Sigmoid colon (tissue), 7 donors: ENCODE measurements around the gene UBC. TPM values are rescaled to one million over a fixed set of nuclear protein-coding genes. Genes with fewer than 3 reads are reported as not detected.

ENCODE experiments used
- DNase-seq: peaks from one replicate; pipeline ENCODE4 v3.0.0-alpha.2; 2019
- H3K27ac ChIP-seq, 4 donors: fragments of 200-600 bp; sonication (generic); one replicate each; pipeline ENCODE4 v1.5.1; 2016 to 2019; ENCODE audit warnings: mild to moderate bottlenecking in 1 of 4
- H3K27me3 ChIP-seq, 3 donors: fragments of 200-600 bp; sonication (generic); one replicate each; pipeline ENCODE4 v1.5.1; 2019; ENCODE audit warnings: mild to moderate bottlenecking in 1 of 3
- H3K36me3 ChIP-seq, 4 donors: fragments of 200-600 bp; sonication (generic); one replicate each; pipeline ENCODE4 v1.5.1; 2016 to 2019
- H3K4me1 ChIP-seq, 4 donors: fragments of 200-600 bp; sonication (generic); one replicate each; pipeline ENCODE4 v1.5.1; 2017 to 2019
- H3K4me3 ChIP-seq, 4 donors: fragments of 200-600 bp; sonication (generic); one replicate each; pipeline ENCODE4 v1.5.1; 2017 to 2019; ENCODE audit warnings: mild to moderate bottlenecking in 2 of 4, moderate library complexity in 1 of 4
- H3K9me3 ChIP-seq, 4 donors: fragments of 200-600 bp in 3 of 4; sonication (generic) in 3 of 4; one replicate each; pipeline versions ENCODE4 v1.5.1 to v1.6.1; 2013 to 2019
- EP300 ChIP-seq, 4 donors: sonication (generic); formaldehyde crosslinking; IDR thresholded peaks; one replicate each; pipeline ENCODE4 v1.6.1; 2017; ENCODE audit warnings: antibody characterized with exemption in 4 of 4
- POLR2A ChIP-seq, 2 donors: fragments of 450-650 bp; IDR thresholded peaks; one replicate each; pipeline ENCODE4 v1.6.1; 2016; ENCODE audit warnings: antibody characterized with exemption in 2 of 2, mild to moderate bottlenecking in 2 of 2, moderate library complexity in 2 of 2
- POLR2AphosphoS5 ChIP-seq, 4 donors: sonication (generic); formaldehyde crosslinking; IDR thresholded peaks; one replicate each; pipeline ENCODE4 v1.6.1; 2017; ENCODE audit warnings: antibody characterized with exemption in 4 of 4
- WGBS, 2 donors: extraction: QIAGEN DNeasy Blood & Tissue Kit; methylation state at CpG; one replicate each; pipeline ENCODE4 v1.1.7; 2013; 5-methylcytosine and 5-hydroxymethylcytosine counted together
- intact Hi-C: fragments of 100-400 bp; cut with DNase I; formaldehyde crosslinking; loops from one replicate; pipeline ENCODE4 v1.15.1; 2023
- polyA plus RNA-seq, 3 donors: library from polyadenylated mRNA; stranded (reverse); fragments of 200-250 nt; gene quantifications; one replicate each; pipeline ENCODE4 v1.2.3, GENCODE V29; 2013
- total RNA-seq, 4 donors: library from RNA; depleted of rRNA; stranded (reverse); fragments of >200 nt; gene quantifications; one replicate each; pipeline ENCODE4 v1.1.0, GENCODE V29; 2016
- TF ChIP-seq, protein P1 (sequence below), 4 experiments: fragments of 450-650 bp in 3 of 4; fragments of 200-600 bp in 1 of 4; IDR thresholded peaks; one replicate each; pipeline ENCODE4 v1.5.1; 2016 to 2019; ENCODE audit warnings: antibody characterized with exemption in 4 of 4, mild to moderate bottlenecking in 3 of 4, moderate library complexity in 2 of 4
- donor health status: healthy with polysubstance abuse.
- donor health status: Bipolar disorder and iron deficiency.
- donor health status: healthy.

The UBC gene
- total RNA-seq: 1,000 to 10,000 TPM; 1,126 to 1,785 (median 1,332) TPM
- polyA plus RNA-seq: 1,000 to 10,000 TPM; 1,056 to 1,508 (median 1,064) TPM

DNA sequence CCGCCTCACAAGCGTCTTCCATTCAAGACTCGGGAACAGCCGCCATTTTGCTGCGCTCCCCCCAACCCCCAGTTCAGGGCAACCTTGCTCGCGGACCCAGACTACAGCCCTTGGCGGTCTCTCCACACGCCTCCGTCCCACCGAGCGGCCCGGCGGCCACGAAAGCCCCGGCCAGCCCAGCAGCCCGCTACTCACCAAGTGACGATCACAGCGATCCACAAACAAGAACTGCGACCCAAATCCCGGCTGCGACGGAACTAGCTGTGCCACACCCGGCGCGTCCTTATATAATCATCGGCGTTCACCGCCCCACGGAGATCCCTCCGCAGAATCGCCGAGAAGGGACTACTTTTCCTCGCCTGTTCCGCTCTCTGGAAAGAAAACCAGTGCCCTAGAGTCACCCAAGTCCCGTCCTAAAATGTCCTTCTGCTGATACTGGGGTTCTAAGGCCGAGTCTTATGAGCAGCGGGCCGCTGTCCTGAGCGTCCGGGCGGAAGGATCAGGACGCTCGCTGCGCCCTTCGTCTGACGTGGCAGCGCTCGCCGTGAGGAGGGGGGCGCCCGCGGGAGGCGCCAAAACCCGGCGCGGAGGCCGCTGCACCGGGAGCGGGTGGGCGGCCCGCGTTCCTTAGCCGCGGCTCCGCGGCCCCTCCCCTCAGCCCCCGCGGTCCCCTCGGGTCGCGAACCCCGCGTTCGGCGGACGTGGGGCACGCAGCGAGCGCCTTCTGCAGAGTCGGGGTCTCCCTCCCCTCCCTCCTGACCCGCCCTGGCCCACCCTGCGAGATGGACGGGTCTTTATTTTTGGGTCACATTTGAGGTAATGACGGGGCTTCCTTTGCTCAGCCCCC, at the start of gene UBC:
TSS of gene UBC (minus strand) at position 259 of the 847 bp plus-strand sequence. CDS start 879 bp downstream, outside the sequence.
- H3K4me1 ChIP-seq: peaks cover 5 to 70% (median 64%) of the 10 kb centered on the region in 4 donors
- no peaks in the 10 kb centered on the region for H3K27me3 ChIP-seq
- H3K9me3 ChIP-seq: no peaks in the 10 kb centered on the region
- peak; percentile 98 for DNase-seq
- intact Hi-C loops: loop anchor here (1.0 to 10.0 kb wide), 2 partner anchors 25 to 530 kb away; no protein-coding TSS in a partner anchor
- peak; percentile 100 for TF ChIP-seq POLR2AphosphoS5 (IDR thresholded peaks at IDR 0.05)
- peak; percentile 100 for TF ChIP-seq POLR2A (IDR thresholded peaks at IDR 0.05)
- TF ChIP-seq, protein P1, sequence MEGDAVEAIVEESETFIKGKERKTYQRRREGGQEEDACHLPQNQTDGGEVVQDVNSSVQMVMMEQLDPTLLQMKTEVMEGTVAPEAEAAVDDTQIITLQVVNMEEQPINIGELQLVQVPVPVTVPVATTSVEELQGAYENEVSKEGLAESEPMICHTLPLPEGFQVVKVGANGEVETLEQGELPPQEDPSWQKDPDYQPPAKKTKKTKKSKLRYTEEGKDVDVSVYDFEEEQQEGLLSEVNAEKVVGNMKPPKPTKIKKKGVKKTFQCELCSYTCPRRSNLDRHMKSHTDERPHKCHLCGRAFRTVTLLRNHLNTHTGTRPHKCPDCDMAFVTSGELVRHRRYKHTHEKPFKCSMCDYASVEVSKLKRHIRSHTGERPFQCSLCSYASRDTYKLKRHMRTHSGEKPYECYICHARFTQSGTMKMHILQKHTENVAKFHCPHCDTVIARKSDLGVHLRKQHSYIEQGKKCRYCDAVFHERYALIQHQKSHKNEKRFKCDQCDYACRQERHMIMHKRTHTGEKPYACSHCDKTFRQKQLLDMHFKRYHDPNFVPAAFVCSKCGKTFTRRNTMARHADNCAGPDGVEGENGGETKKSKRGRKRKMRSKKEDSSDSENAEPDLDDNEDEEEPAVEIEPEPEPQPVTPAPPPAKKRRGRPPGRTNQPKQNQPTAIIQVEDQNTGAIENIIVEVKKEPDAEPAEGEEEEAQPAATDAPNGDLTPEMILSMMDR (IDR thresholded peaks at IDR 0.05): no peak
- TF ChIP-seq EP300 (IDR thresholded peaks at IDR 0.05): peak; percentile 45 to 89 (median 82)
- H3K27ac ChIP-seq: peak within 1 kb of the TSS; percentile 93 to 100 (median 98)
- peaks cover 10 to 33% (median 18%) of the 10 kb centered on the region in 4 donors for H3K36me3 ChIP-seq
- H3K4me3 ChIP-seq: peak within 1 kb of the TSS; percentile 92 to 99 (median 96)
- WGBS, 2 donors: 0% methylated on average over 85 of the region's 85 CpGs

DNA sequence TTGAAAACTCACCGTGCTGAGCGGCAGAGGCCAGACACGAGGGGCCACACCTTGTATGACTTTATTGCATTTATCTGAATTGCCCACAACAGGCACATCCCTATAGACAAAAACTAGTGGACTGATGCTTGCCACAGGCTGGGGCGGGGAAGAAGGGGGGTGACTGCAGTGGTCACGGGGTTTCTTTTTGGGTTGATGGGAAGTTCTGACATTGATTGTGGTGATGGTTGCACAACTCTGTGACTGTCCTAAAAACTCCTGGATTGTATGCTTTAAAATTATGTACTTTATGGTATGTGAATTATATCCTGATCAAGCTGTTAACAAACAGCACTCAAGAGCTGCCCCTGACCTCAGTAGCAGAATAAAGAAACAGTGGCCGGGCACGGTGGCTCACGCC, 48.8 kb upstream of the UBC start:
- Histone ChIP-seq H3K4me3 (no peak overlapping the region), H3K27ac (no peak overlapping the region), H3K4me1 (no peaks in the 10 kb centered on the region), H3K36me3 (peaks cover 10 to 93% (median 45%) of the 10 kb centered on the region in 4 donors), H3K27me3 (no peaks in the 10 kb centered on the region), H3K9me3 (no peaks in the 10 kb centered on the region)
- no peak for DNase-seq
- 88 to 94% methylated on average over 8 of the region's 8 CpGs for WGBS, 2 donors
- intact Hi-C loops: no loop called here
- TF ChIP-seq POLR2A (IDR thresholded peaks at IDR 0.05) (no peak), EP300 (IDR thresholded peaks at IDR 0.05) (no peak), POLR2AphosphoS5 (IDR thresholded peaks at IDR 0.05) (no peak)
- TF ChIP-seq, protein P1 (IDR thresholded peaks at IDR 0.05): no peak

DNA sequence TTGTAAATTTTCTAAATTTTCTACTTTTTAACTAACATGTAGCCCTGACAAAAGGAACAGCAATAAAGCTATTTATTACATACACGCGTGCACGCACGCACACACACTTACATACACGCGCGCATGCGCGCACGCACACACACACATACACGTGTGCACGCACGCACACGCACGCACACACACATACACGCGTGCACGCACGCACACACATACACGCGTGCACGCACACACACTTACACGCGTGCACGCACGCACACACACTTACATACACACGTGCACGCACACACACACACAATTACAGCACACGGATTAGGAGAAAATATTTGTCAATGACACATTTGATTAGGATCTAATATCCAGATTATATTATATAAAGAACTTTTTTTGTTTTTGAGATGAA, 46.6 kb upstream of the UBC start:
- peaks cover 8 to 92% (median 49%) of the 10 kb centered on the region in 4 donors for H3K36me3 ChIP-seq
- 88 to 93% methylated on average over 28 to 29 of the region's 29 CpGs for WGBS, 2 donors
- TF ChIP-seq POLR2AphosphoS5 (IDR thresholded peaks at IDR 0.05) (no peak), POLR2A (IDR thresholded peaks at IDR 0.05) (no peak), EP300 (IDR thresholded peaks at IDR 0.05) (no peak)
- TF ChIP-seq, protein P1 (IDR thresholded peaks at IDR 0.05): no peak

DNA sequence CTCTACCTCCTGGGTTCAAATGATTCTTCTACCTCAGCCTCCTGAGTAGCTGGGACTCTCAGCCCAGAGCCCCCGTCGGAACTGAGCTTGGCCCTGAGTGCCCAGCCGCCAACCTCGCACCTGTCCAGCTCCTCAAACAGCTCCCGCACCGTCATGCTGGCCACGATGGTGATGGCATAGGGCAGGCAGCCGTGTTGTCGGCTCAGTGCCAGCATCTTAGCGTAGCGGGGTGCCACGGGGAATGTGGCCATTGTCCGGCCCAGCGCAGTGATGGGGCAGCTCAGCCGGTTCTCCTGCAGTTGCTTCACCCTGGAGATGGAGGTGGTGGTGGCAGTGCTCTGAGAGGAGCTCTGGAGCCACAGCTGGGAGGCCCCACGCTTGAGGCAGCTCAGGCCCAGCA, 42.1 kb upstream of the UBC start:
- no peak overlapping the region for H3K27ac ChIP-seq
- H3K9me3 ChIP-seq: no peaks in the 10 kb centered on the region
- DNase-seq: no peak
- intact Hi-C loops: no loop called here
- no peaks in the 10 kb centered on the region for H3K4me1 ChIP-seq
- H3K36me3 ChIP-seq: peaks cover 8 to 97% (median 51%) of the 10 kb centered on the region in 4 donors
- whole genome bisulfite sequencing, 2 donors: 94 to 96% methylated on average over 16 of the region's 16 CpGs
- H3K27me3 ChIP-seq: no peaks in the 10 kb centered on the region
- no peak overlapping the region for H3K4me3 ChIP-seq
- TF ChIP-seq POLR2A (IDR thresholded peaks at IDR 0.05): no peak
- TF ChIP-seq POLR2AphosphoS5 (IDR thresholded peaks at IDR 0.05): no peak
- TF ChIP-seq, protein P1 (IDR thresholded peaks at IDR 0.05): no peak
- no peak for TF ChIP-seq EP300 (IDR thresholded peaks at IDR 0.05)

More for the DNA sequence above, 46.6 kb upstream of the UBC start:
- Histone ChIP-seq H3K27me3 (no peaks in the 10 kb centered on the region), H3K4me1 (no peaks in the 10 kb centered on the region), H3K4me3 (no peak overlapping the region), H3K27ac (no peak overlapping the region), H3K9me3 (no peaks in the 10 kb centered on the region)
- intact Hi-C loops: no loop called here
- no peak for DNase-seq
